K562 (cell line): ENCODE measurements around the gene GUCA1A. TPM values are rescaled to one million over a fixed set of nuclear protein-coding genes. Genes with fewer than 3 reads are reported as not detected.

Experiments used
- CREB1 ChIP-seq, 2 experiments: sonication (generic) in 1 of 2; formaldehyde crosslinking in 1 of 2; IDR thresholded peaks; 2 replicates each; pipeline versions ENCODE4 v1.6.1 to v1.8.0; 2012 to 2022; ENCODE audit warnings: inconsistent platforms in 1 of 2, mild to moderate bottlenecking in 1 of 2, missing genetic modification reagents in 1 of 2, moderate library complexity in 1 of 2
- ESRRA ChIP-seq: fragments of 450-650 bp; IDR thresholded peaks from 2 replicates; pipeline ENCODE4 v1.6.1; 2014; ENCODE audit warnings: low read depth, mild to moderate bottlenecking, moderate library complexity, borderline replicate concordance
- ESRRB ChIP-seq: fragments of 250-450 bp; sonication (Bioruptor Pico); IDR thresholded peaks from 2 replicates; pipeline ENCODE4 v1.5.0; 2020; ENCODE audit warnings: mild to moderate bottlenecking, moderate library complexity, borderline replicate concordance
- HCFC1 ChIP-seq: IDR thresholded peaks from 2 replicates; pipeline ENCODE4 v1.6.1; 2012; ENCODE audit warnings: low read depth, low read length, improper control_type of control experiment
- POLR2A ChIP-seq: fragments of 450-650 bp; conservative IDR thresholded peaks from 2 replicates; pipeline ENCODE4 v1.6.1; 2016
- SMARCC2 ChIP-seq: fragments of 450-650 bp; IDR thresholded peaks from 2 replicates; pipeline ENCODE4 v1.6.1; 2017; ENCODE audit warnings: antibody characterized with exemption, moderate library complexity, mild to moderate bottlenecking, low read depth
- SREBF2 ChIP-seq: sonication (generic); formaldehyde crosslinking; IDR thresholded peaks from 2 replicates; pipeline ENCODE4 v1.4.0; 2020; ENCODE audit warnings: mild to moderate bottlenecking, missing genetic modification reagents
- polyA plus RNA-seq, 8 experiments: library from polyadenylated mRNA; depleted of rRNA in 4 of 8; stranded (reverse) in 5 of 8; unstranded in 3 of 8; fragments of >200 nt; fragmentation: Nextera tagmentation in 2 of 8; fragmentation: Illumina TruSeq in 1 of 8; extraction: Ambion mirVana in 2 of 8; extraction: Trizol in 1 of 8; gene quantifications; 2 replicates each; pipeline versions ENCODE4 v1.2.1 to v1.2.3, GENCODE V29; 2011 to 2014; ENCODE audit warnings: inconsistent platforms in 1 of 8, missing spikeins in 1 of 8
- total RNA-seq, 7 experiments: library from RNA; depleted of rRNA in 6 of 7; stranded (reverse); fragments of >200 nt in 6 of 7; fragmentation: Illumina TruSeq in 2 of 7; extraction: Trizol in 2 of 7; gene quantifications; 2 replicates each; pipeline versions ENCODE4 v1.2.1 to v1.2.3, GENCODE V29; 2011 to 2021; ENCODE audit warnings: low replicate concordance in 1 of 7
- TF ChIP-seq, protein P1 (sequence below): sonication (generic); formaldehyde crosslinking; IDR thresholded peaks from 2 replicates; pipeline ENCODE4 v1.8.1; 2023; ENCODE audit warnings: missing genetic modification reagents, mild to moderate bottlenecking, borderline replicate concordance
- TF ChIP-seq, protein P2 (sequence below): fragments of 450-650 bp; conservative IDR thresholded peaks from 2 replicates; pipeline ENCODE4 v1.6.1; 2016; ENCODE audit warnings: missing genetic modification characterization, low read depth, mild to moderate bottlenecking, missing compliant biosample characterization, moderate library complexity
- TF ChIP-seq, protein P3 (sequence below), 2 experiments: fragments of 450-650 bp in 1 of 2; sonication (generic) in 1 of 2; formaldehyde crosslinking in 1 of 2; IDR thresholded peaks; 2 replicates each; pipeline versions ENCODE4 v1.7.1 to v1.9.0; 2016 to 2022; ENCODE audit warnings: inconsistent platforms in 1 of 2, mild to moderate bottlenecking in 1 of 2, missing genetic modification reagents in 1 of 2

Gene GUCA1A
- total and polyA plus RNA-seq, 9 of the 15 experiments (the other 6 are each of a cell fraction or from before 2014, with no cell fraction given), result not detected

DNA sequence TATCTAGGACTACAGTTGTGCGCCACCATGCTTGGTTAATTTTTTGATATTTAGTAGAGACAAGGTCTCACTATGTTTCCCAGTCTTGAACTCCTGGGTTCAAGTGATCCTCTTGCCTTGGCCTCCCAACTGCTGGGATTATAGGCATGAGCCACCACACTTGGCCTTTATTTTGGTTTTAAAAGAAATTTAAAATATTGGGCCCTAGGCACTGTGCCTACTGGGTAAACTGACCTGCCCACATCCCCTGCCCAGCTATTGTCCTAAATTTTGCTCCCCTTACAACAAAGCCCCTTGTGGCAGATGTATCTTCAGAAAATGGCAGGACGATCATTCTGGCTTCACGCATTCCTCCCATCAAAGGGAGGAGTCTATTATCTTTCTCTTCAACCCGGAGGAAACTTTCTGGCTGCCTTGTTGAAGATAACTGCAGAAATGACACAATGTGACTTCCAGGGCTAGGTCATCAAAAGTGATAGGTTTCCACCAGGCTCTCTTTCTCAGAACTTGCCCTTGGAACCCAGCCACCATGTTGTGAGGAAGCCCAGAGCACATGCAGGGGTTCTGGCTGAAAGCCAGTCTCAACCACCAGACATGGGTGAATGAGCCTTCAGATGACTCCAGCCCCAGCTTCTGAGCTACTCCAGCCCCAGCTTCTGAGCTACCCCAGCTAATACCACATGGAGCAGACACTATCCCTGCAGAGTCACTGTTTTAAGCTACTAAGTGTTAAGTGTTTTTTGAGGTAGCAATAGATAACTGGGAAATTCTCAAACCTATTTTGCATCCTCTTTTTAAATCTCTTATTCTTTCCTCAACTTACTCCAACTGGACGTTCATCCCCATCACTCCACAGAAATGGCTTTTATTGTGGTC lies 26.2 kb downstream of the GUCA1A start (continued):
- TF ChIP-seq, protein P1, sequence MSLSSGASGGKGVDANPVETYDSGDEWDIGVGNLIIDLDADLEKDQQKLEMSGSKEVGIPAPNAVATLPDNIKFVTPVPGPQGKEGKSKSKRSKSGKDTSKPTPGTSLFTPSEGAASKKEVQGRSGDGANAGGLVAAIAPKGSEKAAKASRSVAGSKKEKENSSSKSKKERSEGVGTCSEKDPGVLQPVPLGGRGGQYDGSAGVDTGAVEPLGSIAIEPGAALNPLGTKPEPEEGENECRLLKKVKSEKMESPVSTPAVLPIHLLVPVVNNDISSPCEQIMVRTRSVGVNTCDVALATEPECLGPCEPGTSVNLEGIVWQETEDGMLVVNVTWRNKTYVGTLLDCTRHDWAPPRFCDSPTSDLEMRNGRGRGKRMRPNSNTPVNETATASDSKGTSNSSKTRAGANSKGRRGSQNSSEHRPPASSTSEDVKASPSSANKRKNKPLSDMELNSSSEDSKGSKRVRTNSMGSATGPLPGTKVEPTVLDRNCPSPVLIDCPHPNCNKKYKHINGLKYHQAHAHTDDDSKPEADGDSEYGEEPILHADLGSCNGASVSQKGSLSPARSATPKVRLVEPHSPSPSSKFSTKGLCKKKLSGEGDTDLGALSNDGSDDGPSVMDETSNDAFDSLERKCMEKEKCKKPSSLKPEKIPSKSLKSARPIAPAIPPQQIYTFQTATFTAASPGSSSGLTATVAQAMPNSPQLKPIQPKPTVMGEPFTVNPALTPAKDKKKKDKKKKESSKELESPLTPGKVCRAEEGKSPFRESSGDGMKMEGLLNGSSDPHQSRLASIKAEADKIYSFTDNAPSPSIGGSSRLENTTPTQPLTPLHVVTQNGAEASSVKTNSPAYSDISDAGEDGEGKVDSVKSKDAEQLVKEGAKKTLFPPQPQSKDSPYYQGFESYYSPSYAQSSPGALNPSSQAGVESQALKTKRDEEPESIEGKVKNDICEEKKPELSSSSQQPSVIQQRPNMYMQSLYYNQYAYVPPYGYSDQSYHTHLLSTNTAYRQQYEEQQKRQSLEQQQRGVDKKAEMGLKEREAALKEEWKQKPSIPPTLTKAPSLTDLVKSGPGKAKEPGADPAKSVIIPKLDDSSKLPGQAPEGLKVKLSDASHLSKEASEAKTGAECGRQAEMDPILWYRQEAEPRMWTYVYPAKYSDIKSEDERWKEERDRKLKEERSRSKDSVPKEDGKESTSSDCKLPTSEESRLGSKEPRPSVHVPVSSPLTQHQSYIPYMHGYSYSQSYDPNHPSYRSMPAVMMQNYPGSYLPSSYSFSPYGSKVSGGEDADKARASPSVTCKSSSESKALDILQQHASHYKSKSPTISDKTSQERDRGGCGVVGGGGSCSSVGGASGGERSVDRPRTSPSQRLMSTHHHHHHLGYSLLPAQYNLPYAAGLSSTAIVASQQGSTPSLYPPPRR (CRISPR knock-in tag), result peak; percentile 86; the same call in 1 of the 2 replicates
- TF ChIP-seq HCFC1, result peak; percentile 65
- no peak for TF ChIP-seq SREBF2 (CRISPR knock-in tag)
- TF ChIP-seq CREB1 (IDR thresholded peaks at IDR 0.05), result peak; percentile 80
- peak; percentile 49; the same call in 1 of the 2 replicates for TF ChIP-seq CREB1 (CRISPR knock-in tag; IDR thresholded peaks at IDR 0.05)
- TF ChIP-seq ESRRA, result peak; percentile 98
- TF ChIP-seq, protein P2, sequence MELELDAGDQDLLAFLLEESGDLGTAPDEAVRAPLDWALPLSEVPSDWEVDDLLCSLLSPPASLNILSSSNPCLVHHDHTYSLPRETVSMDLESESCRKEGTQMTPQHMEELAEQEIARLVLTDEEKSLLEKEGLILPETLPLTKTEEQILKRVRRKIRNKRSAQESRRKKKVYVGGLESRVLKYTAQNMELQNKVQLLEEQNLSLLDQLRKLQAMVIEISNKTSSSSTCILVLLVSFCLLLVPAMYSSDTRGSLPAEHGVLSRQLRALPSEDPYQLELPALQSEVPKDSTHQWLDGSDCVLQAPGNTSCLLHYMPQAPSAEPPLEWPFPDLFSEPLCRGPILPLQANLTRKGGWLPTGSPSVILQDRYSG (tag), result peak; percentile 63; the same call in 1 of the 2 replicates
- TF ChIP-seq SMARCC2, result peak; percentile 89
- no peak for TF ChIP-seq POLR2A
- TF ChIP-seq, protein P3, sequence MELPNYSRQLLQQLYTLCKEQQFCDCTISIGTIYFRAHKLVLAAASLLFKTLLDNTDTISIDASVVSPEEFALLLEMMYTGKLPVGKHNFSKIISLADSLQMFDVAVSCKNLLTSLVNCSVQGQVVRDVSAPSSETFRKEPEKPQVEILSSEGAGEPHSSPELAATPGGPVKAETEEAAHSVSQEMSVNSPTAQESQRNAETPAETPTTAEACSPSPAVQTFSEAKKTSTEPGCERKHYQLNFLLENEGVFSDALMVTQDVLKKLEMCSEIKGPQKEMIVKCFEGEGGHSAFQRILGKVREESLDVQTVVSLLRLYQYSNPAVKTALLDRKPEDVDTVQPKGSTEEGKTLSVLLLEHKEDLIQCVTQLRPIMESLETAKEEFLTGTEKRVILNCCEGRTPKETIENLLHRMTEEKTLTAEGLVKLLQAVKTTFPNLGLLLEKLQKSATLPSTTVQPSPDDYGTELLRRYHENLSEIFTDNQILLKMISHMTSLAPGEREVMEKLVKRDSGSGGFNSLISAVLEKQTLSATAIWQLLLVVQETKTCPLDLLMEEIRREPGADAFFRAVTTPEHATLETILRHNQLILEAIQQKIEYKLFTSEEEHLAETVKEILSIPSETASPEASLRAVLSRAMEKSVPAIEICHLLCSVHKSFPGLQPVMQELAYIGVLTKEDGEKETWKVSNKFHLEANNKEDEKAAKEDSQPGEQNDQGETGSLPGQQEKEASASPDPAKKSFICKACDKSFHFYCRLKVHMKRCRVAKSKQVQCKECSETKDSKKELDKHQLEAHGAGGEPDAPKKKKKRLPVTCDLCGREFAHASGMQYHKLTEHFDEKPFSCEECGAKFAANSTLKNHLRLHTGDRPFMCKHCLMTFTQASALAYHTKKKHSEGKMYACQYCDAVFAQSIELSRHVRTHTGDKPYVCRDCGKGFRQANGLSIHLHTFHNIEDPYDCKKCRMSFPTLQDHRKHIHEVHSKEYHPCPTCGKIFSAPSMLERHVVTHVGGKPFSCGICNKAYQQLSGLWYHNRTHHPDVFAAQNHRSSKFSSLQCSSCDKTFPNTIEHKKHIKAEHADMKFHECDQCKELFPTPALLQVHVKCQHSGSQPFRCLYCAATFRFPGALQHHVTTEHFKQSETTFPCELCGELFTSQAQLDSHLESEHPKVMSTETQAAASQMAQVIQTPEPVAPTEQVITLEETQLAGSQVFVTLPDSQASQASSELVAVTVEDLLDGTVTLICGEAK (IDR thresholded peaks at IDR 0.05), result 0 out of 2 replicates have a peak, but pooled peaks have one; percentile 24
- TF ChIP-seq, protein P3 (CRISPR knock-in tag; IDR thresholded peaks at IDR 0.05), result no peak
- TF ChIP-seq ESRRB (CRISPR knock-in tag), result no peak
